ENCODE measurements around the gene CEP57L1. TPM values are rescaled to one million over a fixed set of nuclear protein-coding genes. Genes with fewer than 3 reads are reported as not detected.

The CEP57L1 gene
- total RNA-seq, 4 donors from 2014 or later, result 11.0 to 30.0 (median 16.3) TPM

DNA sequence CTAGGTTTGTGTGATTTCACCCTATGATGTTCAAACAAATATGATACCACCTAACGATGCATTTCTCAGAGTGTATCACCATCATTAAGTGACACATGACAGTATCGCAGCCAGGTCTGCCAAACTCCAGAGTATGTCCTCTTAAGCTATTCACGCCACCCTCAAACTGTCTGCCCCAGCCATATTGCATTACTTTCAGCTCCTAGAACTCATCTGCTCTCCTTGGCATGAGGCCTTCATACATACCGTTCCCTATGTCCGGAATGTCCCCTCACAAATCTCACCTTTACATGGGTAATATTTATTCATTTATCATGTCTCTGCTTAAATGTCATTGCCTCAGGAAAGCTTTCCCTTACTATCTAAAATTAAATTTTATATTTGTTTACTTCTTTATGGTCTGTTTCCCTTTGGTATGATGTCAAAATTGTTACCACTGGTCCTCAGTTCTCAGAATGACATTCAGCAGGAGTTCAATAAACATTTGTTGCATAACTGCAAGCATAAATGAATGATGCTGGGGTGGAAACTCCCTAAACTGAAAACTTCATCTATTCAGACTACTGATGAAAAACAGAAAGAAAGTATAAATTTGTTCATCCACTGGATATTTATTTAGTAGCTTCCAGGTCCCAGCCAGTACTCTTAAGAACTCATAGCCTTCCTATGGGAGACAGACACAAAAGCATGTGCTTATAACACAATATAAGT, 3.8 kb upstream of the CEP57L1 start:
- Histone ChIP-seq H3K27me3 (no peaks in the 10 kb centered on the region), H3K36me3 (no peaks in the 10 kb centered on the region), H3K9me3 (no peaks in the 10 kb centered on the region), H3K27ac (peak overlapping the region in 3 of 4 donors; percentile 19 to 100 (median 31)), H3K4me3 (peak overlapping the region; percentile 78 to 79), H3K4me1 (peaks cover 4 to 75% (median 9%) of the 10 kb centered on the region in 3 donors)
- ATAC-seq, result no peak
- no peak for TF ChIP-seq POLR2A (IDR thresholded peaks at IDR 0.05)
- TF ChIP-seq, protein P1, sequence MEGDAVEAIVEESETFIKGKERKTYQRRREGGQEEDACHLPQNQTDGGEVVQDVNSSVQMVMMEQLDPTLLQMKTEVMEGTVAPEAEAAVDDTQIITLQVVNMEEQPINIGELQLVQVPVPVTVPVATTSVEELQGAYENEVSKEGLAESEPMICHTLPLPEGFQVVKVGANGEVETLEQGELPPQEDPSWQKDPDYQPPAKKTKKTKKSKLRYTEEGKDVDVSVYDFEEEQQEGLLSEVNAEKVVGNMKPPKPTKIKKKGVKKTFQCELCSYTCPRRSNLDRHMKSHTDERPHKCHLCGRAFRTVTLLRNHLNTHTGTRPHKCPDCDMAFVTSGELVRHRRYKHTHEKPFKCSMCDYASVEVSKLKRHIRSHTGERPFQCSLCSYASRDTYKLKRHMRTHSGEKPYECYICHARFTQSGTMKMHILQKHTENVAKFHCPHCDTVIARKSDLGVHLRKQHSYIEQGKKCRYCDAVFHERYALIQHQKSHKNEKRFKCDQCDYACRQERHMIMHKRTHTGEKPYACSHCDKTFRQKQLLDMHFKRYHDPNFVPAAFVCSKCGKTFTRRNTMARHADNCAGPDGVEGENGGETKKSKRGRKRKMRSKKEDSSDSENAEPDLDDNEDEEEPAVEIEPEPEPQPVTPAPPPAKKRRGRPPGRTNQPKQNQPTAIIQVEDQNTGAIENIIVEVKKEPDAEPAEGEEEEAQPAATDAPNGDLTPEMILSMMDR (IDR thresholded peaks at IDR 0.05), result no peak
- no peak for TF ChIP-seq POLR2AphosphoS5 (IDR thresholded peaks at IDR 0.05)
- no peak for TF ChIP-seq EP300 (IDR thresholded peaks at IDR 0.05)
- WGBS, 2 donors (ENCODE audit: low coverage in 1 of 2), result 67 to 80% methylated on average over 5 of the region's 5 CpGs

GRCh38 chr6:109092074-109092473, 3.2 kb upstream of the CEP57L1 start:
- Histone ChIP-seq H3K27ac (peak overlapping the region in 3 of 4 donors; percentile 19 to 100 (median 31)), H3K4me1 (peaks cover 4 to 77% (median 9%) of the 10 kb centered on the region in 3 donors)
- no peak for TF ChIP-seq POLR2AphosphoS5 (IDR thresholded peaks at IDR 0.05)
- TF ChIP-seq EP300 (IDR thresholded peaks at IDR 0.05), result no peak
- no peak for TF ChIP-seq POLR2A (IDR thresholded peaks at IDR 0.05)
- TF ChIP-seq, protein P1 (IDR thresholded peaks at IDR 0.05), result no peak

DNA sequence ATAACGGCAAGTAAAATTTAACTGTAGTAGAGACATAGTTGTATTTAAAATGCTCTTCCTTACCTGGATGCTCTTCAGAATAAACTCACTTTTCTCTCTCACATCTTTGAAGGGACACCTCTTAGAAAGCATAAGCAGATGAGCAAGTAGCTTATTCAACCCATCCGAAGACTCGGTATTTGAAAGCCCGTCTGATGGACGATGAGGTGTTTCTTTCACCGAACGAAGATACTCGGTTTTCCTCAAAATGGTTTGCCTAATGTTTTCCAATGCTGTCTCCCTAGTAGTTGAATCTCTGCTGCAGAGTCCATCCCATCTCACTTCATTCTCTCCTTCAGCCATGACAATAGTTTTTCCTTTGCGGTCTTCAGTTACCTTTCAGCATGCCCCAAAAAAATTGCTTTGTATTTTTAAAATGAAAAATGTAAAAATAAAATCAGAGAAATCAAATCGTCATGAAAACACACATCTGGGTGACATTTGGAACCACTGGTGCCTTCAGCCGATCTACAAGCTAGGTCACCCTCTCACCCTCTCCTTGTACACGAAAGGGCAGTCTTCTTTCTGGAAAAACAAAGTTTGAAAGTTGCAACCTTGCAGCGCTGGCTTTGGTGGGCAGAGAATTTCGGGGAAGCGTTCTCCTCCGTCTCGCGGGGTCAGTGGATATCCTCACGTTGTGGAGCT, 1.4 kb upstream of the CEP57L1 start:
- peaks cover 4 to 59% (median 4%) of the 10 kb centered on the region in 3 donors for H3K4me1 ChIP-seq
- TF ChIP-seq, protein P1 (IDR thresholded peaks at IDR 0.05), result no peak
- TF ChIP-seq EP300 (IDR thresholded peaks at IDR 0.05) (no peak), POLR2A (IDR thresholded peaks at IDR 0.05) (no peak), POLR2AphosphoS5 (IDR thresholded peaks at IDR 0.05) (no peak)
- no peaks in the 10 kb centered on the region for H3K36me3 ChIP-seq
- H3K27ac ChIP-seq, result peak overlapping the region; percentile 93 to 100 (median 98)
- no peaks in the 10 kb centered on the region for H3K27me3 ChIP-seq
- H3K9me3 ChIP-seq, result no peaks in the 10 kb centered on the region
- WGBS, 2 donors (ENCODE audit: low coverage in 1 of 2), result 0 to 1% methylated on average over 19 of the region's 19 CpGs
- ATAC-seq, result no peak
- H3K4me3 ChIP-seq, result peak overlapping the region; percentile 78 to 79

More at GRCh38 chr6:109092074-109092473, 3.2 kb upstream of the CEP57L1 start:
- H3K36me3 ChIP-seq, result no peaks in the 10 kb centered on the region
- no peaks in the 10 kb centered on the region for H3K27me3 ChIP-seq
- 0 to 33% methylated on average over 1 of the region's 1 CpG for WGBS, 2 donors (ENCODE audit: low coverage in 1 of 2)
- H3K9me3 ChIP-seq, result no peaks in the 10 kb centered on the region
- no peak for ATAC-seq
- H3K4me3 ChIP-seq, result peak overlapping the region; percentile 78 to 79

- peak; percentile 88 for ATAC-seq
- H3K4me3 ChIP-seq, result peak within 1 kb of the TSS; percentile 78 to 79
- no peak for TF ChIP-seq EP300 (IDR thresholded peaks at IDR 0.05)
- TF ChIP-seq POLR2A (IDR thresholded peaks at IDR 0.05), result peak; percentile 95 to 96
- TF ChIP-seq, protein P1 (IDR thresholded peaks at IDR 0.05), result peak in 2 of 4 experiments; percentile 3 to 6
- TF ChIP-seq POLR2AphosphoS5 (IDR thresholded peaks at IDR 0.05), result peak; percentile 81
- H3K27me3 ChIP-seq, result no peaks in the 10 kb centered on the region
- peak within 1 kb of the TSS; percentile 93 to 100 (median 98) for H3K27ac ChIP-seq
- WGBS, 2 donors (ENCODE audit: low coverage in 1 of 2), result 0% methylated on average over 1 of the region's 62 CpGs
- H3K9me3 ChIP-seq, result no peaks in the 10 kb centered on the region
- peaks cover 0 to 2% of the 10 kb centered on the region in 2 donors for H3K36me3 ChIP-seq
- H3K4me1 ChIP-seq, result peaks cover 0 to 52% (median 0%) of the 10 kb centered on the region in 3 donors
These were observed 781 bp upstream of the CEP57L1 start, which contains the start of gene SESN1 for GRCh38 chr6:109094416-109095035. SESN1 (minus strand) TSS chr6:109094846; CDS start chr6:109094073, 773 bp downstream.
